Right lobe of liver (tissue), 6 donors: ENCODE measurements around the gene SLC9A5. TPM values are rescaled to one million over a fixed set of nuclear protein-coding genes. Genes with fewer than 3 reads are reported as not detected.

Source experiments
- ATAC-seq, 4 donors: fragments of 200-7000 bp; cut with Tn5 transposase; one replicate each; pipeline ENCODE4 v1.9.1; 2020; ENCODE audit warnings: mild to moderate bottlenecking in 4 of 4, moderate library complexity in 4 of 4
- DNase-seq, 3 donors: peaks; one replicate each; pipeline ENCODE4 v3.0.0-alpha.2; 2020
- H3K27ac ChIP-seq, 3 donors: fragments of 200-600 bp; one replicate each; pipeline ENCODE4 v1.8.0; 2022
- H3K27me3 ChIP-seq, 2 donors: fragments of 200-600 bp; one replicate each; pipeline ENCODE4 v1.8.0; 2022
- H3K36me3 ChIP-seq, 4 donors: fragments of 200-600 bp; sonication (generic) in 1 of 4; one replicate each; pipeline versions ENCODE4 v1.5.1 to v1.8.0; 2017 to 2022; ENCODE audit warnings: control low read depth in 1 of 4
- H3K4me1 ChIP-seq, 4 donors: fragments of 200-600 bp; sonication (generic) in 1 of 4; one replicate each; pipeline versions ENCODE4 v1.5.1 to v1.8.0; 2017 to 2022; ENCODE audit warnings: control low read depth in 1 of 4
- H3K4me3 ChIP-seq, 3 donors: fragments of 200-600 bp; one replicate each; pipeline ENCODE4 v1.8.0; 2022
- H3K9me3 ChIP-seq, 4 donors: fragments of 200-600 bp; sonication (generic) in 1 of 4; one replicate each; pipeline versions ENCODE4 v1.5.1 to v1.8.0; 2017 to 2022; ENCODE audit warnings: control low read depth in 1 of 4
- POLR2A ChIP-seq: fragments of 450-650 bp; IDR thresholded peaks from one replicate; pipeline ENCODE4 v1.6.1; 2017; ENCODE audit warnings: antibody characterized with exemption, mild to moderate bottlenecking
- WGBS: methylation state at CpG from one replicate; pipeline ENCODE4 v1.1.6; 2018; ENCODE audit warnings: low coverage, low lambda C conversion rate; ENCODE audit not compliant: insufficient coverage; ENCODE audit errors: missing lambda C conversion rate; 5-methylcytosine and 5-hydroxymethylcytosine counted together
- intact Hi-C, 2 donors: fragments of 100-400 bp; cut with DNase I; formaldehyde crosslinking; loops; one replicate each; pipeline versions ENCODE4 v1.11.2 to v1.14.1; 2022
- total RNA-seq, 6 experiments: library from RNA; depleted of rRNA in 2 of 6; stranded (reverse); fragments of >200 nt in 2 of 6; fragmentation: NEBNext Ultra II Directional in 3 of 6; extraction: Animal tissue kit (Norgen Biotek cat#: 25700) in 3 of 6; gene quantifications; one replicate each; pipeline versions ENCODE4 v1.1.0 to v1.2.4, GENCODE V29; 2016 to 2023
- TF ChIP-seq, protein P1 (sequence below), 4 donors: fragments of 200-600 bp in 3 of 4; fragments of 450-650 bp in 1 of 4; IDR thresholded peaks; one replicate each; pipeline versions ENCODE4 v1.5.1 to v1.8.0; 2016 to 2022; ENCODE audit warnings: antibody characterized with exemption in 4 of 4, mild to moderate bottlenecking in 2 of 4
- donor health status: DM: no; HTN: yes; CAD: no.
- donor health status: DM: no; HTN: no; CAD: no.
- donor health status: DM: no; HTN: no; CAD: no.
- donor health status: DM: no; HTN: yes; CAD: no.
- donor health status: DM: no; HTN: yes; CAD: no.

The SLC9A5 gene
- total RNA-seq, 6 experiments from 2014 or later: 0.06 to 0.53 (median 0.15) TPM

DNA sequence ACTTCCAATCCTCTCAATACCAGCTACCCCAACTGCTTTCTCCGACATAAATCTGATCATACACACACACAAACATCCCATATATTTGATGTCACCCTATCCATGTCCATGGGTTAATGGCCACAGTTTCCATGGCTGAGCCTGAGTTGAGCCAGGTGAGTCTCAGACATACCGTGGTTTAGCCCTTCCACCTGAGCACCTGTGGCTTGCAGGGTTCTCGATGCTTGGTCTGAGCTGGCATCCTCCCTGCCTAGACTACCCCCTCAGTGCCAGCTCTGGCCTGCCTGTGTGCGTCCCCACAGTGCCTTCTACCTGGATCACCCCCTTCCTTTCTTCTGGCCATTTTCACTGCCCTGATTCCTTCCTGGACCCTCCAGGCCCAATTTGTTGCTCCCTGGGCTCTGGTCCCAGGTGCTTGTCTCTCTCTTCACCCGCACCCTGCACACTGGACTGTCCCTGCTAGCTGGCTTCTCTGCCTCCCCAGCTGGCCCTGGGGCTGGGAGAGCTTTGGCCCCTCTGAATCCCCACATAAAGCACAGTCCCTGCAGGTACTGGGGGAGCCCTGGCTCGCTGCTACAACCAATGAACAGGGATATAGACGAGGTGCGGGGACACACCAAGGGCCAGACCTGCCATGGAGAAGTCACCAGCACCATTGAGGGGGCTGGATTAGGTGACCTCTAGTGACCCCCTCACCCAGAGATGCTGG lies 42.5 kb upstream of the SLC9A5 start:
- H3K27ac ChIP-seq: no peak overlapping the region
- ATAC-seq: no peak
- H3K9me3 ChIP-seq: no peaks in the 10 kb centered on the region
- TF ChIP-seq POLR2A: no peak
- TF ChIP-seq, protein P1, sequence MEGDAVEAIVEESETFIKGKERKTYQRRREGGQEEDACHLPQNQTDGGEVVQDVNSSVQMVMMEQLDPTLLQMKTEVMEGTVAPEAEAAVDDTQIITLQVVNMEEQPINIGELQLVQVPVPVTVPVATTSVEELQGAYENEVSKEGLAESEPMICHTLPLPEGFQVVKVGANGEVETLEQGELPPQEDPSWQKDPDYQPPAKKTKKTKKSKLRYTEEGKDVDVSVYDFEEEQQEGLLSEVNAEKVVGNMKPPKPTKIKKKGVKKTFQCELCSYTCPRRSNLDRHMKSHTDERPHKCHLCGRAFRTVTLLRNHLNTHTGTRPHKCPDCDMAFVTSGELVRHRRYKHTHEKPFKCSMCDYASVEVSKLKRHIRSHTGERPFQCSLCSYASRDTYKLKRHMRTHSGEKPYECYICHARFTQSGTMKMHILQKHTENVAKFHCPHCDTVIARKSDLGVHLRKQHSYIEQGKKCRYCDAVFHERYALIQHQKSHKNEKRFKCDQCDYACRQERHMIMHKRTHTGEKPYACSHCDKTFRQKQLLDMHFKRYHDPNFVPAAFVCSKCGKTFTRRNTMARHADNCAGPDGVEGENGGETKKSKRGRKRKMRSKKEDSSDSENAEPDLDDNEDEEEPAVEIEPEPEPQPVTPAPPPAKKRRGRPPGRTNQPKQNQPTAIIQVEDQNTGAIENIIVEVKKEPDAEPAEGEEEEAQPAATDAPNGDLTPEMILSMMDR (IDR thresholded peaks at IDR 0.05): no peak
- intact Hi-C loops: no loop called here
- H3K36me3 ChIP-seq: peaks cover 0 to 6% (median 0%) of the 10 kb centered on the region in 4 donors
- H3K27me3 ChIP-seq: no peaks in the 10 kb centered on the region
- H3K4me1 ChIP-seq: peaks cover 0 to 14% (median 0%) of the 10 kb centered on the region in 4 donors
- DNase-seq: no peak
- no peak overlapping the region for H3K4me3 ChIP-seq
- WGBS: 89% methylated on average over 3 of the region's 8 CpGs

DNA sequence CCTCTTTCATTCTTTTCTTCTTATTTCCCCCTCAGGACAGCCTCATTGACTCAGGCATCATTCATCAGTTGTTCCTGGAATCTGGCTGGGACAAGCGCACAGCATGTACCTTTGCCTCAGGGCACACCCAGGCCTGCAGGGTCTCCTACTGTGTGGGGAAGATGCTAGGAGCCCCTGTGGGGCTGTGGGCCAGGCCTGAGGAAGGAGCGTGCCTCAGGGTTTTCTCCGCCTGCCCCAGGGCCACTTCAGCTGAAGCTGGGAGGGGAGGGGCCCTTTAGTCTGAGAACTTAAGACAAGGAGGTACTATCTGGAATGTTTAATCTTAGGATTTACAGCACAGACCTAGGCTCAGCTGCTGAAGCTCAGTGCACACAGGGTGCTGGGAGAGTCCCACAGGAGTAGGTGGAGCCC lies 41.9 kb upstream of the SLC9A5 start:
- no peak overlapping the region for H3K4me3 ChIP-seq
- H3K4me1 ChIP-seq: peaks cover 0 to 14% (median 0%) of the 10 kb centered on the region in 4 donors
- 100% methylated on average over 1 of the region's 3 CpGs for WGBS
- H3K27ac ChIP-seq: no peak overlapping the region
- H3K9me3 ChIP-seq: no peaks in the 10 kb centered on the region
- DNase-seq (no peak), ATAC-seq (no peak)
- no peaks in the 10 kb centered on the region for H3K27me3 ChIP-seq
- H3K36me3 ChIP-seq: peaks cover 0 to 6% (median 0%) of the 10 kb centered on the region in 4 donors
- intact Hi-C loops: no loop called here
- TF ChIP-seq, protein P1 (IDR thresholded peaks at IDR 0.05): no peak
- no peak for TF ChIP-seq POLR2A

DNA sequence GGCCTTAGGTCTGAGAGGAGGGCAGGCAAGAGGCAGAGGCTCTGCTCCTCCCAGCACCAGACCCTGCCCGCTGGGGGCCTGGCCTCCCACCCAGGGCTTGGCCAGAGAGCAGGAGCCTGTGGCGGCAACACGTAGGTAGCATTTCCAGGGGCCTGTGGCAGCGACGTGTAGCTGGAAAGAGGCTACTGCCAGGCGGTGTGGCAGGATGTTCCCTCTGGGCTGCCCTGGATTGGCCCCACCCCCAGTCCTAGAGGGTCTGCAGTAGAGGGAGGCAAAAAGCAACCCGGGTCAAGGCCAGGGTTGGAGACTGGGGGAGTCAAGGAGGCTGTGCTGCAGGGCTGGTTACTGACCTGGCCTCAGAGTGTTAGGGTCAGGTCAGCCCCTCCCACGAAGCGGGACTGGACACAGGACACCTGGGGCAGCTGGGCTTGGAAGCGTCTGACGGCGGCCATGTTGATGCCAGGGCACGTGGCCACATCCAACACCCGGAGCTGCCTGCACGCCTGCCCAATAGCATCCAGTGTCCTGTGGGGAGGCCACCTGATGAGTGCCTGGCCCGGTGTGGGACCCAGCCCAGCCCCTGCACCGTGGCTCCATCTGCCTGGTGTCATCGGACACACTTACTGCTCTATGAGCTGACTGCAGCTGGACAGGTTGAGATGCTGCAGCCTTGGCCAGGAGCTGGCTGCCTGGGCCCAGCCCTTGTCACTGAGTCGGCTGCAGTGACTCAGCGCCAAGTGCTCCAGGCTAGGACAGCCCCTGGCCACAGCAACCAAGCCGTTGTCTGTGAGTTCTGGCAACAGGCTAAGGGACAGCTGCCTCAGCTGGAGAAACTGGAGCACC lies 41.3 kb upstream of the SLC9A5 start:
- Histone ChIP-seq H3K27ac (no peak overlapping the region), H3K36me3 (peaks cover 0 to 3% (median 0%) of the 10 kb centered on the region in 4 donors), H3K4me1 (peaks cover 0 to 14% (median 0%) of the 10 kb centered on the region in 4 donors), H3K27me3 (no peaks in the 10 kb centered on the region), H3K4me3 (no peak overlapping the region), H3K9me3 (no peaks in the 10 kb centered on the region)
- no peak for ATAC-seq
- no peak for TF ChIP-seq POLR2A
- TF ChIP-seq, protein P1 (IDR thresholded peaks at IDR 0.05): no peak
- no peak for DNase-seq
- intact Hi-C loops: no loop called here
- 80% methylated on average over 1 of the region's 21 CpGs for WGBS

DNA sequence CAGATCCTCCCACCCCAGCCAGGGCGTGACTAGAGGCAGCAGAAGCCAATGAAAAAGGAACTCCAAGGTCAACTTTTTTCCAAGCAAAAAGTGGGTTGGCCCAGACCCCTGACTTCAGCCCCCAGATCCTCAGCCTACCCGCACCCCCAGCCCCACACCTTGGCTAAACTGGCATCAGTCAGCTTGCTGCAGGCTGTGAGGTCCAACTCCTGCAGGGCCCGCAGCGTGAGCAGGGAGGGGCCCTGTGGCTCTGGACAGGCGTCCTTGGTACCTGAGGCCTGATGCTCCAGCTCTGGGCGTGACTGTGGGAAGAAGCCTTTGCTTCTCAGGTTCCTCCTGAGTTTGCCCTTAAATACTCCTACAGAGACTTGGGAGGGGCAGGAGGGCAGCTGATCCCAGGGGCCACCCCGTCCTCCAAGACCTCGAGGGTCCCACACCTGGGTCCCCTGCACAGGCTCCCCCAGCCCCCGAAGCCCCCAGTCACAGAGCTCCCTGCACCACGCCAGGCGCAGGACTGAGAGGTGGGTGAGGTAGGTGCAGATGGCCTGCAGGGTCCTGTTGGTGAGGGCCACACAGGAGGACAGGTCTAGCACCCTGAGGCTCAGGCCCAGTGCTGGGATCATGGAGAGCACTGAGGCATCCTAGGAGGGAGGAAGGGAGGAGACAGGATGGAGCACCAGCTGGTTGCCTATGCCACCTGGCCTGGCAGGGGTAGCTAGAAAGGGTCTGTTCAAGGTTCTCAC lies 40.5 kb upstream of the SLC9A5 start:
- H3K27ac ChIP-seq: no peak overlapping the region
- no peak for TF ChIP-seq POLR2A
- TF ChIP-seq, protein P1 (IDR thresholded peaks at IDR 0.05): no peak
- WGBS: no CpG with 5 or more reads among the region's 11 CpGs
- intact Hi-C loops: no loop called here
- no peak for DNase-seq
- peaks cover 0 to 15% (median 0%) of the 10 kb centered on the region in 4 donors for H3K4me1 ChIP-seq
- no peak overlapping the region for H3K4me3 ChIP-seq
- no peaks in the 10 kb centered on the region for H3K36me3 ChIP-seq
- ATAC-seq: no peak
- H3K9me3 ChIP-seq: no peaks in the 10 kb centered on the region
- no peaks in the 10 kb centered on the region for H3K27me3 ChIP-seq
